Upper lobe of right lung (tissue), 1 donor: ENCODE results near the gene SERGEF. TPM values are rescaled to one million over a fixed set of nuclear protein-coding genes. Genes with fewer than 3 reads are reported as not detected.

ENCODE experiments used
- ATAC-seq: fragments of 200-7000 bp; cut with Tn5 transposase; one replicate; pipeline ENCODE4 v1.9.1; 2020; ENCODE audit warnings: mild to moderate bottlenecking, moderate library complexity
- DNase-seq: peaks from one replicate; pipeline ENCODE4 v3.0.0-alpha.2; 2020
- H3K27ac ChIP-seq: fragments of 200-600 bp; one replicate; pipeline ENCODE4 v1.8.0; 2022
- H3K27me3 ChIP-seq: fragments of 200-600 bp; one replicate; pipeline ENCODE4 v1.8.0; 2022; ENCODE audit warnings: mild to moderate bottlenecking
- H3K36me3 ChIP-seq: fragments of 200-600 bp; one replicate; pipeline ENCODE4 v1.8.0; 2022
- H3K4me1 ChIP-seq: fragments of 200-600 bp; one replicate; pipeline ENCODE4 v1.8.0; 2022
- H3K4me3 ChIP-seq: fragments of 200-600 bp; one replicate; pipeline ENCODE4 v1.8.0; 2022; ENCODE audit warnings: mild to moderate bottlenecking
- H3K9me3 ChIP-seq: fragments of 200-600 bp; one replicate; pipeline ENCODE4 v1.8.0; 2022
- intact Hi-C: fragments of 100-400 bp; cut with DNase I; formaldehyde crosslinking; loops from one replicate; pipeline ENCODE4 v1.11.0; 2022
- total RNA-seq: library from RNA; stranded (reverse); fragmentation: NEBNext Ultra II Directional; extraction: Animal tissue kit (Norgen Biotek cat#: 25700); gene quantifications from one replicate; pipeline ENCODE4 v1.2.1, GENCODE V29; 2021
- TF ChIP-seq, protein P1 (sequence below): fragments of 200-600 bp; IDR thresholded peaks from one replicate; pipeline ENCODE4 v1.8.0; 2022; ENCODE audit warnings: antibody characterized with exemption
- donor health status: DM: no; HTN: yes; CAD: no; lungs with severe emphysema.

SERGEF gene
- total RNA-seq, 1 donor from 2014 or later: 37.6 TPM

DNA sequence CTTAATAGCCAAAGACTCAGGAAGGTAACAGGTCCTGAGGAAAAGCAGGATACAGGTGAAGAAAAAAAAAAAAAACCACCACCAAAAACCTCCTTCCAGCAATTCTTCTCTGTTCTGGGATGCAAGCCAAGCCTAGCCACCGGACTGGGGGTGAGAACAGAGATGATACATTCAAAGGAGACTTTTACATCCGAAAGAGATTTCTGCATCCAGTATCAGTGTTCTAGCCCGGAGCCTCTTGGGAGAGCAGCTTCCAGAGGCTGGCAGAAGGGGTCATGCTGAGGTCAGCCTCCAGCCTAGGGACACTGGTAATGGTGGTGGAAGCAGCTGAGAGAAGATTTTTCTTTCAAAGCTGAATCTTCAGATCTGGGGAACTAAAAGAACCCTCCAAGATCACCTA lies 202.1 kb downstream of the SERGEF start:
- ATAC-seq (no peak), DNase-seq (no peak)
- intact Hi-C loops: no loop called here

DNA sequence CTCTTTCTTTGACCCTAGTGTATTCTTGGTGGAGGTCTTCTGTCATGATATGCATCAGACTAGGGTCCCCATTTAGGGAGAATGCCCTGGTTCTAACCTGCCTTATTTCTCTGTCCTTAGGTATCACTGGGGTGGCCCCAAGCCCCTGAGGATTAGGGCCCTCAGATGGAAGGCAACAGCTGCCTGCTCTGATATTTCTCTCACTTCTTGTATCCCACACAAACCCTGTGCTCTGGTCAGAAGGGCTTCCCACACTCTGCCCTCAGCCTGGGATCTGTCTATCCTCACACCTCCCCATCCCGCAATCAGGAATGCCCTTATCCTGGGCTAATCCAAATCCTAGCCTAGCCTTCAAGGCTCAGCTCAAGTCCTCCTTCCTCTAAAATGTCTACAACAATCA lies 202.8 kb downstream of the SERGEF start:
- intact Hi-C loops: no loop called here
- ATAC-seq: no peak
- Histone ChIP-seq H3K4me3 (no peak overlapping the region), H3K27me3 (no peaks in the 10 kb centered on the region), H3K36me3 (no peaks in the 10 kb centered on the region), H3K4me1 (no peaks in the 10 kb centered on the region), H3K9me3 (no peaks in the 10 kb centered on the region), H3K27ac (no peak overlapping the region)
- TF ChIP-seq, protein P1, sequence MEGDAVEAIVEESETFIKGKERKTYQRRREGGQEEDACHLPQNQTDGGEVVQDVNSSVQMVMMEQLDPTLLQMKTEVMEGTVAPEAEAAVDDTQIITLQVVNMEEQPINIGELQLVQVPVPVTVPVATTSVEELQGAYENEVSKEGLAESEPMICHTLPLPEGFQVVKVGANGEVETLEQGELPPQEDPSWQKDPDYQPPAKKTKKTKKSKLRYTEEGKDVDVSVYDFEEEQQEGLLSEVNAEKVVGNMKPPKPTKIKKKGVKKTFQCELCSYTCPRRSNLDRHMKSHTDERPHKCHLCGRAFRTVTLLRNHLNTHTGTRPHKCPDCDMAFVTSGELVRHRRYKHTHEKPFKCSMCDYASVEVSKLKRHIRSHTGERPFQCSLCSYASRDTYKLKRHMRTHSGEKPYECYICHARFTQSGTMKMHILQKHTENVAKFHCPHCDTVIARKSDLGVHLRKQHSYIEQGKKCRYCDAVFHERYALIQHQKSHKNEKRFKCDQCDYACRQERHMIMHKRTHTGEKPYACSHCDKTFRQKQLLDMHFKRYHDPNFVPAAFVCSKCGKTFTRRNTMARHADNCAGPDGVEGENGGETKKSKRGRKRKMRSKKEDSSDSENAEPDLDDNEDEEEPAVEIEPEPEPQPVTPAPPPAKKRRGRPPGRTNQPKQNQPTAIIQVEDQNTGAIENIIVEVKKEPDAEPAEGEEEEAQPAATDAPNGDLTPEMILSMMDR: no peak
- DNase-seq: no peak

More for the DNA sequence above, 202.1 kb downstream of the SERGEF start:
- Histone ChIP-seq H3K27me3 (no peaks in the 10 kb centered on the region), H3K4me1 (no peaks in the 10 kb centered on the region), H3K9me3 (no peaks in the 10 kb centered on the region), H3K36me3 (no peaks in the 10 kb centered on the region), H3K27ac (no peak overlapping the region), H3K4me3 (no peak overlapping the region)
- TF ChIP-seq, protein P1: no peak

DNA sequence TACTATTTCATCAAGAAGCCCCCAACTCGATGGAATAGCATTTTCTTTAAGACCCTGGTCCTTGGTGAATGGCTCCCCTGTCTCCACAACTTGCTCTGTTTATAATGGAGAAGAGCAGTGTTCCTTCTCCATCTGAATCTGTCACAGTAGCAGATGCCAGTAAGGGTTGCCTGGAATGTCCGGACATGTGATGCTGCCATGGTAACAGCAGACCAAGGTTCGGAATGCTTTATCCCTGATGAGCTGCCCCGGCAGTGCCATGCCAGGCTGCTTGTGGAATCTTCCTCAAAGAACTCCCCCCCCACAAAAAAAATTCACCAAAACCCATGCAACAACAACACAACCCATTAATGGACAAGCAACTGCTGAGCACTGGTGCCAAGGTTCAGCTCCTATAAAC lies 205.8 kb downstream of the SERGEF start:
- TF ChIP-seq, protein P1: no peak
- no peaks in the 10 kb centered on the region for H3K9me3 ChIP-seq
- intact Hi-C loops: no loop called here

DNA sequence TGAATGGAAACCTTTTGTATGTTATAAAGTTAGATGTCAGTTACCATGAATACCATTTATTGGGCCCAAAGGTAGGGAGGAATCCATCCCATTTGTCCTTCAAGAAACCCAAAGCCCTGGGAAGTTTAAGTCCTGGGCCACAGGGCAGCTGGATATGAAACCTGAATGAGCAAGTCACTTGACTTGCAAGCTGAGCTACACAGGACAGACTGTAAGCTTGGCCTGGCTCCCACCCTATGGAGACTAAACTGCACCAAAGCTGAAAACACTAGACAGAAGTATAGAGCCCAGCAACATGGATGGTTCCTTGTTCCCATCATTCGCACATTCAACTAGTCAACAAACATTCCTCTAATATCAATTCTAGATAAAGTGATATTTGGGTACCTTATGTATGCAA lies 207.0 kb downstream of the SERGEF start:
- H3K4me3 ChIP-seq: no peak overlapping the region
- no peak overlapping the region for H3K27ac ChIP-seq
- DNase-seq (no peak), ATAC-seq (no peak)
- TF ChIP-seq, protein P1: no peak
- H3K9me3 ChIP-seq: no peaks in the 10 kb centered on the region
- H3K4me1 ChIP-seq: no peaks in the 10 kb centered on the region
- no peaks in the 10 kb centered on the region for H3K36me3 ChIP-seq
- no peaks in the 10 kb centered on the region for H3K27me3 ChIP-seq
- intact Hi-C loops: no loop called here

More for the DNA sequence above, 205.8 kb downstream of the SERGEF start:
- ATAC-seq (no peak), DNase-seq (no peak)
- Histone ChIP-seq H3K27me3 (no peaks in the 10 kb centered on the region), H3K36me3 (no peaks in the 10 kb centered on the region), H3K4me3 (no peak overlapping the region), H3K27ac (no peak overlapping the region), H3K4me1 (no peaks in the 10 kb centered on the region)

DNA sequence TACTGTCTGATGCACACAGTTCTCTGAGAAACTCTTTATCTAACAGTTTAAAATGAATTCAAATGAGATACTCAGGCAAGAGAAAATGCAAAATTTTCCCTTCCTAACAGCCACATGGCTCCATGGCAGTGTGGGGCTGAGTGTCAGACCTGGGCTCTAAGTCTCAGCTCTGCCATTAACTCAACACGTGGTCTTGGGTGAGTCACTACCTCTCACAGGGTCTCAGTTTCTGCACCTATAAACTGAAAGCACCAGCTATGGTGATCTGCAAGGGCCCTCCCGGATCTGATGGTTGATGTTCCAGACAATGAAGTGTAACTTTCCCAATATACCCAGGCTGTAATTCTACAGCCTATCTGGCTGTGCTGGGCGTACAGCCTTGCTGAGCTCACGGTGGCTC lies 207.8 kb downstream of the SERGEF start:
- ATAC-seq (no peak), DNase-seq (no peak)
- Histone ChIP-seq H3K4me3 (no peak overlapping the region), H3K27ac (no peak overlapping the region), H3K9me3 (no peaks in the 10 kb centered on the region), H3K4me1 (no peaks in the 10 kb centered on the region), H3K36me3 (no peaks in the 10 kb centered on the region), H3K27me3 (no peaks in the 10 kb centered on the region)
- intact Hi-C loops: no loop called here
- TF ChIP-seq, protein P1: no peak

DNA sequence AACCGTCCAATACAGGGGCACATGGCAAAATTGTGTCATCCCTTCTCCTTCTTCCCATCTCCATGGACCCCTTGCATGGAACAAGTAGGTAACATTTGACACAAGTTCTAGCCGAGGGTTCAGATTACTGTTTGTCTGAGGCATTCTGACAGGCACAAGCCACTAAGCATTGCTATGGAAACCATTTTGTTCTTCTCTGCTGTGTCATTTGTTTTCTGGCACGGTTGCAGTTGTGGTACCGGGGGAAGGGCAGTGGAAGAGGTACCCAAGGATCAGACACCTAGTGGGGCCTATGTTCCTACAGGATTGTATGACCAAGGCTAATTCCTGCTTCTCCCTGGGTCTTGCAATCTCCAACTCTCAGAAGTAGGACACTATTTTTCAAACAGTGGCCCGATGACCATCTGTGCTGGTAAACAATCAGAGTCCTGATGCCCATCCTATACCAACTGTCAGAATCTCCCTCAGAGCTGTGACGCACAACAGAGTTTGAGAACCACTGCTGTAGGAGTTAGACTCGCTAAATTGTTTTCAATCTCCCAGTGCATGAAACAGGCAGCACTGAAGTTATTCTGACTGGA lies 209.0 kb downstream of the SERGEF start:
- no peak for DNase-seq
- TF ChIP-seq, protein P1: no peak
- Histone ChIP-seq H3K4me3 (no peak overlapping the region), H3K4me1 (no peaks in the 10 kb centered on the region), H3K27ac (no peak overlapping the region), H3K9me3 (no peaks in the 10 kb centered on the region), H3K27me3 (no peaks in the 10 kb centered on the region), H3K36me3 (no peaks in the 10 kb centered on the region)
- intact Hi-C loops: no loop called here
- no peak for ATAC-seq
